ENCODE results near the gene APP.

Gene APP

GRCh38 chr21:26060335-26061115 is 110.0 kb downstream of the APP start:
- DNase-seq, result no peak

GRCh38 chr21:26057477-26058170 is 112.9 kb downstream of the APP start:
- DNase-seq, result no peak

- DNase-seq, result no peak
Observed at GRCh38 chr21:26055841-26056264, 114.7 kb downstream of the APP start.

GRCh38 chr21:26055010-26055409 is 115.6 kb downstream of the APP start:
- DNase-seq, result no peak

- no peak for DNase-seq
Observed at GRCh38 chr21:26052057-26052456, 118.5 kb downstream of the APP start.

- DNase-seq, result no peak
Observed at GRCh38 chr21:26050857-26051256, 119.7 kb downstream of the APP start.

- DNase-seq, result no peak
Observed at GRCh38 chr21:26049803-26050202, 120.8 kb downstream of the APP start.

- no peak for DNase-seq
Observed at GRCh38 chr21:26047279-26047967, 123.1 kb downstream of the APP start.

GRCh38 chr21:26043891-26044290 is 126.7 kb downstream of the APP start:
- DNase-seq, result no peak

- DNase-seq, result no peak
Observed at GRCh38 chr21:26042181-26042876, 128.2 kb downstream of the APP start.

- DNase-seq, result no peak
Observed at GRCh38 chr21:26041431-26042180, 129.0 kb downstream of the APP start.

GRCh38 chr21:26036916-26037315 is 133.7 kb downstream of the APP start:
- DNase-seq, result no peak

GRCh38 chr21:26032263-26032662 is 138.3 kb downstream of the APP start:
- DNase-seq, result no peak

- DNase-seq, result no peak
Observed at GRCh38 chr21:26028183-26028582, 142.4 kb downstream of the APP start.

- DNase-seq, result no peak
Observed at GRCh38 chr21:26027696-26028095, 142.9 kb downstream of the APP start.

GRCh38 chr21:26025536-26026512 is 144.7 kb downstream of the APP start:
- no peak for DNase-seq

- DNase-seq, result peak; percentile 3
Observed at GRCh38 chr21:26023406-26023805, 147.2 kb downstream of the APP start.

- DNase-seq, result peak; percentile 86
Observed at GRCh38 chr21:26022598-26023337, 147.8 kb downstream of the APP start.

GRCh38 chr21:26020510-26020909 is 150.1 kb downstream of the APP start:
- no peak for DNase-seq

GRCh38 chr21:26020081-26020480 is 150.5 kb downstream of the APP start:
- DNase-seq, result no peak

Data from RPMI8226 (cell line).